Effector memory CD4-positive, alpha-beta T cell (primary cell): Measurements from ENCODE around the gene PDIA5.
A peak's percentile ranks its signal among the peaks of the same experiment; 100 is the strongest.

Experiments
- DNase-seq, 3 donors: peaks; one replicate each; pipeline ENCODE4 v3.0.0-alpha.2; 2020
- H3K27ac ChIP-seq: 2 replicates; pipeline ENCODE4 v1.7.0; 2013; ENCODE audit warnings: mild to moderate bottlenecking, low read length, moderate library complexity; ENCODE audit not compliant: insufficient read depth, poor library complexity, severe bottlenecking
- H3K27me3 ChIP-seq: replicated peaks from 2 replicates; pipeline ENCODE4 v1.7.0; 2013; ENCODE audit warnings: mild to moderate bottlenecking, low read length; ENCODE audit not compliant: insufficient read depth, control insufficient read depth, poor library complexity, severe bottlenecking
- H3K36me3 ChIP-seq: 2 replicates; pipeline ENCODE4 v1.7.0; 2013; ENCODE audit warnings: mild to moderate bottlenecking, low read length, moderate library complexity; ENCODE audit not compliant: control insufficient read depth, insufficient read depth
- H3K4me1 ChIP-seq: 2 replicates; pipeline ENCODE4 v1.7.0; 2013; ENCODE audit warnings: low read length, mild to moderate bottlenecking; ENCODE audit not compliant: control insufficient read depth, insufficient read depth, poor library complexity, severe bottlenecking
- H3K4me3 ChIP-seq: 2 replicates; pipeline ENCODE4 v1.7.0; 2013; ENCODE audit warnings: low read length, low read depth, mild to moderate bottlenecking; ENCODE audit not compliant: insufficient read depth, poor library complexity, severe bottlenecking
- H3K9me3 ChIP-seq: 2 replicates; pipeline ENCODE4 v1.7.0; 2013; ENCODE audit warnings: mild to moderate bottlenecking, low read length, moderate library complexity; ENCODE audit not compliant: control insufficient read depth
- total RNA-seq, 3 donors: gene quantifications; one replicate each; lab custom pipeline; 2026; lab: John Stamatoyannopoulos, UW

Gene PDIA5
- total RNA-seq = 4.0 to 6.2 (median 4.5) reads per million in 3 donors

- DNase-seq = no peak
- Histone ChIP-seq H3K9me3 (no peaks in the 10 kb centered on the region), H3K27ac (no peak within 1 kb of the TSS), H3K4me1 (peaks cover 4% of the 10 kb centered on the region), H3K36me3 (no peaks in the 10 kb centered on the region), H3K4me3 (peak within 1 kb of the TSS; percentile 82), H3K27me3 (no peaks in the 10 kb centered on the region)
Measured at GRCh38 chr3:123066896-123067688, at the start of gene PDIA5. PDIA5 (plus strand) TSS chr3:123067025; CDS start chr3:123067165, 140 bp downstream.

DNA sequence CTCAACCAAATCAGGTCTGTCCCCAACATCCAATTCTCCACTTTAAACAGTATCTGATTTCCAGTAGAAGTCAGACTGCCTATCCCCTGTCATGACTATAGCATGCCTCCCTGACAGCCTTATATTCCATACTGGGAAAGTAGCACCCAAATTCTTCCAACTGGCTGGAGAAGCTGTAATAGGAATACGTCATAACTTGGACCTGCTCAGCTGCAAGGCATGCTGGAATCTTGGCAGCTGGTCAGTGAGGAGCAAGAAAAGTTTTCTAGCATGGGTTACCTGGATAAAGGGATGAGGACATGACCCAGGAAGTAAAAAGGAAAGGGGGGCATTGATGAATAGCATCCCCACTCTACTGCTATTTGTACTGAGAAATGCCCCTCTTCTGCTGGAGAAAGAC, 48.1 kb upstream of the PDIA5 start:
- no peaks in the 10 kb centered on the region for H3K36me3 ChIP-seq
- H3K4me1 ChIP-seq = no peaks in the 10 kb centered on the region
- H3K27me3 ChIP-seq = peaks cover 10% of the 10 kb centered on the region
- no peaks in the 10 kb centered on the region for H3K9me3 ChIP-seq
- H3K4me3 ChIP-seq = no peak overlapping the region
- no peak overlapping the region for H3K27ac ChIP-seq
- no peak for DNase-seq

GRCh38 chr3:123019161-123019560, 47.7 kb upstream of the PDIA5 start:
- no peak overlapping the region for H3K4me3 ChIP-seq
- H3K27ac ChIP-seq = no peak overlapping the region
- no peaks in the 10 kb centered on the region for H3K9me3 ChIP-seq
- no peaks in the 10 kb centered on the region for H3K36me3 ChIP-seq
- peaks cover 12% of the 10 kb centered on the region for H3K27me3 ChIP-seq
- no peak for DNase-seq
- no peaks in the 10 kb centered on the region for H3K4me1 ChIP-seq

DNA sequence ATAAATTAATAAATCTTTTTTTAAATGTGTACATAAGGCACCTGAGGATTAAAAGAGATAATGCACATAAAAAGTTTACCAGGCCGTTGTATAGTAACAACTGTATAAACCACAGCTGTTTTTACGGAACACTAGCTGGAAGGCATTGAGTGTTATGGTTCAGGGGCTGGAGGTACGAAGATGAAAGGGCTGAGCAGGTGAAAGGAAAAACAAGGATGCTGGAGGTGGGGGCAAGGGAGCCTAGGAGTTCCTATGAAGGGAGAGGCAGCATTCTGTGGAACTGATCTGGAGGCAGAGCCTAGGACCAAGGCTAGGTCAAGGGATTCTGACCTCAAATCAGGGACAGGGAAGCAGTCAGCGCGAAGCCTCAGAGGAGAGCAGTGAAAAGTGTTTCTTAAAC, 47.2 kb upstream of the PDIA5 start:
- no peaks in the 10 kb centered on the region for H3K36me3 ChIP-seq
- DNase-seq = no peak
- no peak overlapping the region for H3K27ac ChIP-seq
- no peak overlapping the region for H3K4me3 ChIP-seq
- H3K27me3 ChIP-seq = peaks cover 12% of the 10 kb centered on the region
- no peaks in the 10 kb centered on the region for H3K4me1 ChIP-seq
- H3K9me3 ChIP-seq = no peaks in the 10 kb centered on the region

DNA sequence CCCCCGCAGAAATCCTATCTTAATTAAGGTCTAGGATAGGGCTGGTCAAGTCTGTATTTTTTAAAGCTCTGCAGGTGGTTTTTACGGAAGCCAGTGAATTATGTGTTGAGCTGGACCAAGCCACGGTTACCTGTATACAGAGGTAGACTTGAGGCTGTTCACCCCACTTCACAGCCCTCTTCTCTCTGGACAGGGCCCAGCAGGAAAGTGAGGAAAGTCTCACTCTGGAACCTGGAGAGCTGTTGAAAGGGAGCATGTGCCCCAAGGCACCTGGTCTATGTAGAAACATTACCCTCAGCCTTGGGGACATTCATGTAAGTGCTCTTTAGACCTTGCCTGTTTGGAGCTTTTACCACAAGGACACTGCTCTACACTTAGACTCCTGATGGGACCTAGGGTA, 46.1 kb upstream of the PDIA5 start:
- H3K27me3 ChIP-seq = peaks cover 15% of the 10 kb centered on the region
- H3K27ac ChIP-seq = no peak overlapping the region
- no peak for DNase-seq
- no peaks in the 10 kb centered on the region for H3K9me3 ChIP-seq
- H3K4me3 ChIP-seq = no peak overlapping the region
- H3K36me3 ChIP-seq = no peaks in the 10 kb centered on the region
- H3K4me1 ChIP-seq = no peaks in the 10 kb centered on the region

GRCh38 chr3:123021388-123021787, 45.4 kb upstream of the PDIA5 start:
- no peaks in the 10 kb centered on the region for H3K9me3 ChIP-seq
- H3K27ac ChIP-seq = no peak overlapping the region

GRCh38 chr3:123021996-123022510, 44.8 kb upstream of the PDIA5 start:
- H3K4me3 ChIP-seq = no peak overlapping the region
- H3K9me3 ChIP-seq = no peaks in the 10 kb centered on the region
- peaks cover 7% of the 10 kb centered on the region for H3K4me1 ChIP-seq
- no peak overlapping the region for H3K27ac ChIP-seq
- H3K36me3 ChIP-seq = no peaks in the 10 kb centered on the region
- no peak for DNase-seq
- H3K27me3 ChIP-seq = peaks cover 17% of the 10 kb centered on the region

More at GRCh38 chr3:123021388-123021787, 45.4 kb upstream of the PDIA5 start:
- no peak overlapping the region for H3K4me3 ChIP-seq
- H3K4me1 ChIP-seq = peaks cover under 1% of the 10 kb centered on the region
- DNase-seq = no peak
- no peaks in the 10 kb centered on the region for H3K36me3 ChIP-seq
- H3K27me3 ChIP-seq = peaks cover 15% of the 10 kb centered on the region

DNA sequence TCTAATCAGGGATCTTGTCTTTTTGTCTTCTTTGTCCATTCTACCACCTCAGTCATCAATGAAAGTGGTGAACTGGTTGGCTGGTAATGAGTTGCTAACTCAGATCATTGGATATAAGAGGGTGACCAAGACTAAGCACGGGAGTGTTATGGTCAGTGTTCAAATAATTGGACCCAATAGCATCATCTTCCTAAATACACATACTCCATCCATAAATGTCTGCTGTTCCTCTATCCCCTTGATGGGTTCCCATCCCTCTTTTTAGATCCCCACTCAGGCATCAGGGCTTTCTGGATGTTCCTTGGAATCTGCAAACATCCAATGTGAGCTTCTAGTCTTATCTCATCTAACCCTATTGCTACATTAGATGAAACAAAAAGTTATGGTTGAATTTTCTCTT, 42.8 kb upstream of the PDIA5 start:
- Histone ChIP-seq H3K4me3 (no peak overlapping the region), H3K4me1 (peaks cover 13% of the 10 kb centered on the region), H3K27ac (no peak overlapping the region), H3K27me3 (peaks cover 24% of the 10 kb centered on the region), H3K9me3 (no peaks in the 10 kb centered on the region), H3K36me3 (no peaks in the 10 kb centered on the region)
- no peak for DNase-seq

DNA sequence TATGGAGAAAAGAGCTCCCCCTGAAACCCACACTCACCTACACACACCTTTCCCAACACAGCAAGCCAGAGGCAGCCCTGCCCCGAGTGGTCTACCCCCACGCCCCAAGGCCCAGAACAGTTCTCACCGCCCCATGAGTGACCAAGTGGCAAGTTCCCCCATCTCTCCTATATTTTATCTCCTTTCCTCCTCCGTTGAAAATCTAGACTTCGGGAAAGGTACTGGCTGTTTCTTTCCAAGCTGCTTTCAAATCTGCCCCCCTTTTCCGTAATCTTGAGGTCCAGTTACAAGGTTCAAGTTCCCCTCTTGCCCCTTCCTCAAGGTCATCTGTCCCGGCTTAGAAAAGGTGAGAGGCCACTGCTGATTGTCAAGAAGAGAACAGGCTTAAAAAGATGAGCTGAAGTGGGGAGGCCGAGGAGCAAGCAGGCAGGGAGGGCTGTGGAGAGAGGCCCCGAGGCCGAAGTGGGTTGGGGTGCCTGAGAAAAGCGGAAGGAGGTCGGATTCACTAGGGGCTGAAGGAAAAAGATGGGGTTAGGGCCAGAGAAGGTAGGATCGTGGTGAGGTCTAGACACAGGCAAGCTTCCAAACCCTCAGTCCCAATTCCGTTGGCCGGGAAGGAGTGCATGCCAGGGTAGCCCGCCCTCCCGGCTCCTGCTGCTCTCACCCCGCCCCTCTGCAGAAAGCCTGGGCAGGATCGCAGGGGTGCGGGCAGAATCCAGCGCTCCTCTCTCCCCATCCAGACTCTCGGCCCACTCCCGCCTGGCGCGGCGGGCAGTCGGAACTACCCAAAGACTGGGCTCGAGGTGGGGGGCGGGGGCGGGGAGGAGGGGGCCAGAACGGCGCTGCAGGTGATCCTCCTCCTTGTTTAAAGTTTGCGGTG, 40.9 kb upstream of the PDIA5 start:
- peaks cover 13% of the 10 kb centered on the region for H3K4me1 ChIP-seq
- H3K27me3 ChIP-seq = peaks cover 24% of the 10 kb centered on the region
- no peak overlapping the region for H3K27ac ChIP-seq
- no peaks in the 10 kb centered on the region for H3K9me3 ChIP-seq
- peak overlapping the region; percentile 65 for H3K4me3 ChIP-seq
- no peak for DNase-seq
- H3K36me3 ChIP-seq = no peaks in the 10 kb centered on the region
